Large intestine (tissue), 1 donor: ENCODE results near the gene CGB7. TPM values are rescaled to one million over a fixed set of nuclear protein-coding genes. Genes with fewer than 3 reads are reported as not detected.

Source experiments
- polyA plus RNA-seq: library from polyadenylated mRNA; unstranded; fragments of 120-200 nt; gene quantifications from one replicate; pipeline ENCODE4 v1.2.1, GENCODE V29; 2013

CGB7 gene
- polyA plus RNA-seq, 1 donor: 0.06 TPM

Other genes with a start within 250 kb of the CGB7 start
- gene BCAT2, start 246.7 kb downstream of the CGB7 start, polyA plus RNA-seq: 76.4 TPM
- 78.1 TPM for gene HSD17B14, start 221.3 kb downstream of the CGB7 start, polyA plus RNA-seq
- 14.5 TPM for gene PLEKHA4, start 189.1 kb downstream of the CGB7 start, polyA plus RNA-seq
- 80.5 TPM for gene PPP1R15A, start 185.3 kb downstream of the CGB7 start, polyA plus RNA-seq
- 0.28 TPM for gene TULP2, start 159.0 kb downstream of the CGB7 start, polyA plus RNA-seq
- gene NUCB1, start 157.4 kb downstream of the CGB7 start, polyA plus RNA-seq: 237 TPM
- 5.2 TPM for gene DHDH, start 124.0 kb downstream of the CGB7 start, polyA plus RNA-seq
- gene BAX, start 102.9 kb downstream of the CGB7 start, polyA plus RNA-seq: 129 TPM
- 6,937 TPM for gene FTL, start 92.4 kb downstream of the CGB7 start, polyA plus RNA-seq
- 39.1 TPM for gene GYS1, start 64.4 kb downstream of the CGB7 start, polyA plus RNA-seq
- 65.0 TPM for gene RUVBL2, start 63.9 kb downstream of the CGB7 start, polyA plus RNA-seq
- not detected for gene LHB, start 40.7 kb downstream of the CGB7 start, polyA plus RNA-seq
- gene CGB3, start 33.4 kb downstream of the CGB7 start, polyA plus RNA-seq: not detected
- not detected for gene CGB2, start 25.9 kb downstream of the CGB7 start, polyA plus RNA-seq
- not detected for gene CGB1, start 20.9 kb downstream of the CGB7 start, polyA plus RNA-seq
- not detected for gene CGB5, start 13.9 kb downstream of the CGB7 start, polyA plus RNA-seq
- not detected for gene CGB8, start 8.6 kb downstream of the CGB7 start, polyA plus RNA-seq
- 0.16 TPM for gene NTF4, start 7.1 kb upstream of the CGB7 start, polyA plus RNA-seq
- gene KCNA7, start 14.9 kb upstream of the CGB7 start, polyA plus RNA-seq: 0.01 TPM
- 295 TPM for gene SNRNP70, start 27.7 kb upstream of the CGB7 start, polyA plus RNA-seq
- gene LIN7B, start 56.6 kb upstream of the CGB7 start, polyA plus RNA-seq: 7.8 TPM
- 1.4 TPM for gene C19orf73, start 61.4 kb upstream of the CGB7 start, polyA plus RNA-seq
- gene PPFIA3, start 61.8 kb upstream of the CGB7 start, polyA plus RNA-seq: 5.9 TPM
- 1.8 TPM for gene HRC, start 97.6 kb upstream of the CGB7 start, polyA plus RNA-seq
- gene TRPM4, start 100.0 kb upstream of the CGB7 start, polyA plus RNA-seq: 17.5 TPM